A549 (cell line): ENCODE data around the gene LDHAL6B. TPM values are rescaled to one million over a fixed set of nuclear protein-coding genes. Genes with fewer than 3 reads are reported as not detected.
A peak's percentile ranks its signal among the peaks of the same experiment; 100 is the strongest.

ENCODE experiments used
- ATAC-seq, 2 experiments: fragments of 200-7000 bp in 1 of 2; fragments of >200 bp in 1 of 2; cut with Nextera tagmentation in 1 of 2; cut with Tn5 transposase in 1 of 2; 3 replicates each; pipeline versions ENCODE4 v1.8.0 to v1.9.1; 2018 to 2020; ENCODE audit warnings: mild to moderate bottlenecking in 1 of 2, moderate library complexity in 1 of 2
- CTCF ChIA-PET: fragments of 300-600 bp; sonication (Branson Sonifier 250); formaldehyde crosslinking; extraction: SDS; loops from one replicate; lab custom pipeline; 2021; ENCODE audit warnings: antibody characterized with exemption, inconsistent platforms; lab: Yijun Ruan, JAX
- POLR2A ChIA-PET: fragments of 350-600 bp; formaldehyde crosslinking; extraction: SDS; loops from one replicate; lab custom pipeline; 2021; ENCODE audit warnings: antibody characterized with exemption, inconsistent platforms; lab: Yijun Ruan, JAX
- DNase-seq, 2 experiments: peaks; one replicate each; pipeline versions ENCODE4 v3.0.0 to v3.0.0-alpha.2; 2011 to 2016; ENCODE audit warnings: low read depth in 1 of 2, low spot score in 1 of 2
- FAIRE-seq: peaks from 2 replicates; lab custom pipeline; 2011; peaks lifted over from hg19 to GRCh38; lab: Jason Lieb, UNC
- H3K27ac ChIP-seq, 2 experiments: fragments of >200 bp; sonication (Bioruptor Twin); formaldehyde crosslinking; 3 replicates each; pipeline ENCODE4 v1.5.1; 2016 to 2017
- H3K4me1 ChIP-seq: fragments of >200 bp; sonication (Bioruptor Twin); formaldehyde crosslinking; 3 replicates; pipeline ENCODE4 v1.6.1; 2016
- H3K4me2 ChIP-seq: fragments of >200 bp; sonication (Bioruptor Twin); formaldehyde crosslinking; 3 replicates; pipeline ENCODE4 v1.6.1; 2016
- H3K4me3 ChIP-seq: fragments of >200 bp; sonication (Bioruptor Twin); formaldehyde crosslinking; 3 replicates; pipeline ENCODE4 v1.5.1; 2016
- H3K9me3 ChIP-seq: fragments of >200 bp; sonication (Bioruptor Twin); formaldehyde crosslinking; 3 replicates; pipeline ENCODE4 v1.6.1; 2016
- CHD2 ChIP-seq: fragments of 150-350 bp; IDR thresholded peaks from 2 replicates; pipeline ENCODE4 v1.6.1; 2014; ENCODE audit warnings: low read length; ENCODE audit not compliant: partially characterized antibody
- EHF ChIP-seq: fragments of 250-450 bp; sonication (Bioruptor Pico); IDR thresholded peaks from 2 replicates; pipeline ENCODE4 v1.5.0; 2020; ENCODE audit warnings: mild to moderate bottlenecking
- EP300 ChIP-seq, 2 experiments: fragments of >200 bp; sonication (Bioruptor Twin); formaldehyde crosslinking; IDR thresholded peaks; 2 replicates in 1 of 2; 3 replicates in 1 of 2; pipeline ENCODE4 v1.6.1; 2016 to 2017
- FOSB ChIP-seq: fragments of 250-450 bp; sonication (Bioruptor Pico); IDR thresholded peaks from 2 replicates; pipeline ENCODE4 v1.5.0; 2020; ENCODE audit warnings: mild to moderate bottlenecking, moderate library complexity
- GATA3 ChIP-seq: IDR thresholded peaks from 2 replicates; pipeline ENCODE4 v1.6.1; 2012; ENCODE audit warnings: borderline replicate concordance
- HOXA7 ChIP-seq: fragments of 250-450 bp; sonication (Bioruptor Pico); IDR thresholded peaks from 2 replicates; pipeline ENCODE4 v1.5.0; 2020; ENCODE audit warnings: mild to moderate bottlenecking, moderate library complexity
- HOXB5 ChIP-seq: fragments of 250-450 bp; sonication (Bioruptor Pico); IDR thresholded peaks from 2 replicates; pipeline ENCODE4 v1.5.0; 2020; ENCODE audit warnings: mild to moderate bottlenecking, moderate library complexity
- JUNB ChIP-seq: fragments of >200 bp; sonication (Bioruptor Twin); formaldehyde crosslinking; IDR thresholded peaks from 2 replicates; pipeline ENCODE4 v1.6.1; 2016
- MAFK ChIP-seq: fragments of 450-650 bp; IDR thresholded peaks from 2 replicates; pipeline ENCODE4 v1.6.1; 2014; ENCODE audit not compliant: partially characterized antibody
- POLR2AphosphoS2 ChIP-seq: conservative IDR thresholded peaks from 2 replicates; pipeline ENCODE4 v1.6.1; 2012; ENCODE audit warnings: low read length, improper control_type of control experiment, inconsistent platforms
- RAD21 ChIP-seq, 2 experiments: fragments of >200 bp in 1 of 2; sonication (Bioruptor Twin) in 1 of 2; formaldehyde crosslinking in 1 of 2; IDR thresholded peaks in 1 of 2; conservative IDR thresholded peaks in 1 of 2; 2 replicates in 1 of 2; 3 replicates in 1 of 2; pipeline ENCODE4 v1.6.1; 2012 to 2018; ENCODE audit warnings: inconsistent platforms in 1 of 2
- RCOR1 ChIP-seq: fragments of 150-350 bp; IDR thresholded peaks from 2 replicates; pipeline ENCODE4 v1.6.1; 2014; ENCODE audit warnings: antibody characterized with exemption, low read length, low read depth
- SMC3 ChIP-seq: fragments of >200 bp; sonication (Bioruptor Twin); formaldehyde crosslinking; IDR thresholded peaks from 3 replicates; pipeline ENCODE4 v1.6.1; 2018; ENCODE audit warnings: inconsistent platforms
- ZFP36 ChIP-seq: fragments of 450-650 bp; IDR thresholded peaks from 2 replicates; pipeline ENCODE4 v1.6.1; 2014; ENCODE audit warnings: borderline replicate concordance; ENCODE audit not compliant: partially characterized antibody
- WGBS: methylation state at CpG from one replicate; pipeline ENCODE4 v1.1.6; 2017; ENCODE audit errors: missing lambda C conversion rate; 5-methylcytosine and 5-hydroxymethylcytosine counted together
- polyA plus RNA-seq, 4 experiments: library from polyadenylated mRNA; depleted of rRNA in 3 of 4; stranded (reverse); fragments of >200 nt; fragmentation: RNase III in 1 of 4; extraction: RNeasy Plus Mini Kit Qiagen cat#74134 plus additional on column Dnase treatment in 1 of 4; gene quantifications; 2 replicates in 3 of 4; 3 replicates in 1 of 4; pipeline ENCODE4 v1.2.3, GENCODE V29; 2011 to 2017
- TF ChIP-seq, protein P1 (sequence below): fragments of 250-450 bp; sonication (Bioruptor Pico); IDR thresholded peaks from 2 replicates; pipeline ENCODE4 v1.5.0; 2021; ENCODE audit warnings: mild to moderate bottlenecking, moderate library complexity, borderline replicate concordance
- TF ChIP-seq, protein P2 (sequence below): fragments of >200 bp; sonication (Bioruptor Twin); formaldehyde crosslinking; IDR thresholded peaks from 3 replicates; pipeline ENCODE4 v1.5.1; 2016

Gene LDHAL6B
- polyA plus RNA-seq, 2 of the 4 experiments (the other 2 are of a cell fraction), result not detected

DNA sequence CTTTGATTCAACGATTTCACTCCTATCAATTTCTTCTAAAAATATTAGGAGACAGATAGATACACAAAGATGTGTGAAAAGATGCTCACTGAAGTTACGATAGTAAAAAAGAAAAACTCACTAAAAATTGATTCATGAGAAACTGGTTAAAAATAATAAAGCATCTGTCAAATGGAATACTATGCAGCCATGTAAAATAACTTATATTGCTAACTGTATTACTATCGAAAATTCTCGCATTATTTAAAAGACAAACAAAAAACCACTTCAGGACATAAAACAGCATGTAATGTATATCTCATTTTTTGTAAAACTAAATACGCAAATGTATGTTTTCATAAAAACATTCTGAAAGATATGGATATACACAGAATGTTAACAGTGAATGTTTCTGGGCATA lies 33.4 kb upstream of the LDHAL6B start (continued):
- TF ChIP-seq, protein P1, sequence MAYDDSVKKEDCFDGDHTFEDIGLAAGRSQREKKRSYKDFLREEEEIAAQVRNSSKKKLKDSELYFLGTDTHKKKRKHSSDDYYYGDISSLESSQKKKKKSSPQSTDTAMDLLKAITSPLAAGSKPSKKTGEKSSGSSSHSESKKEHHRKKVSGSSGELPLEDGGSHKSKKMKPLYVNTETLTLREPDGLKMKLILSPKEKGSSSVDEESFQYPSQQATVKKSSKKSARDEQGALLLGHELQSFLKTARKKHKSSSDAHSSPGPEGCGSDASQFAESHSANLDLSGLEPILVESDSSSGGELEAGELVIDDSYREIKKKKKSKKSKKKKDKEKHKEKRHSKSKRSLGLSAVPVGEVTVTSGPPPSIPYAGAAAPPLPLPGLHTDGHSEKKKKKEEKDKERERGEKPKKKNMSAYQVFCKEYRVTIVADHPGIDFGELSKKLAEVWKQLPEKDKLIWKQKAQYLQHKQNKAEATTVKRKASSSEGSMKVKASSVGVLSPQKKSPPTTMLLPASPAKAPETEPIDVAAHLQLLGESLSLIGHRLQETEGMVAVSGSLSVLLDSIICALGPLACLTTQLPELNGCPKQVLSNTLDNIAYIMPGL (CRISPR knock-in tag), result no peak
- TF ChIP-seq ZFP36 (no peak), HOXB5 (CRISPR knock-in tag) (no peak), MAFK (no peak), EHF (no peak), HOXA7 (no peak), RCOR1 (no peak)

DNA sequence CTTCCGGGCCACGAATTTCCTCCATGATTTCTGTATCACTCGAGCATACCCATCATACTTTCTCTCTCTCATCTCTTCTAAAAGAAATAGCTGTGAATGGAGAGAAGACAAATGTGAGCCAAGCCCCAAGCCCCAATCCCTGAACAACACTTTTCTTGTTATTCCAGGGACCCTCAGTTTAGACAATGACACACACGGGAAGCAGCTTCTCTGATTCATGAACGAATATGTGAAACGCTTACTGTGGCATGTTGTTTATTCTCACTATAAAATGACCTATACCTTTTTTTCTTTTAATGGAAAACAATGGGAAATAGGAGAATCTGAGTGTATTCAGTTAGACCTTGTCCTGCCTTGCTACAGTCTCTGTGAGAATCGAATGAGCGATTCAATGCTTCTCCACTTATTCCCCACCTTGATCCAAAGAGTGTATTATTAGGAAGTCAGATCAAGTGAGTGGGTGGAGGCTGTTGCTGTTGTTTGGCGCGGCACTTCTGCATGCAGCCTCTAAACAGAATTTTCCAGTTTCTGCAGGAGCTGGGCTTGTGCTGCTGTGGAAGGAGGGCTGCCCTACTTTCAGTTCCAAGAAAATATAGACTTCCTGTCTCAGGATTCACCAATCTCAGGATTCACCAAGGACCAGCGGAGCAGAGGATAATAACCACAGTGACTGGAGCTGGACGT lies 32.4 kb upstream of the LDHAL6B start:
- TF ChIP-seq SMC3 (no peak), JUNB (no peak), EP300 (IDR thresholded peaks at IDR 0.05) (no peak), FOSB (no peak)
- 88% methylated on average over 12 of the region's 12 CpGs for WGBS

DNA sequence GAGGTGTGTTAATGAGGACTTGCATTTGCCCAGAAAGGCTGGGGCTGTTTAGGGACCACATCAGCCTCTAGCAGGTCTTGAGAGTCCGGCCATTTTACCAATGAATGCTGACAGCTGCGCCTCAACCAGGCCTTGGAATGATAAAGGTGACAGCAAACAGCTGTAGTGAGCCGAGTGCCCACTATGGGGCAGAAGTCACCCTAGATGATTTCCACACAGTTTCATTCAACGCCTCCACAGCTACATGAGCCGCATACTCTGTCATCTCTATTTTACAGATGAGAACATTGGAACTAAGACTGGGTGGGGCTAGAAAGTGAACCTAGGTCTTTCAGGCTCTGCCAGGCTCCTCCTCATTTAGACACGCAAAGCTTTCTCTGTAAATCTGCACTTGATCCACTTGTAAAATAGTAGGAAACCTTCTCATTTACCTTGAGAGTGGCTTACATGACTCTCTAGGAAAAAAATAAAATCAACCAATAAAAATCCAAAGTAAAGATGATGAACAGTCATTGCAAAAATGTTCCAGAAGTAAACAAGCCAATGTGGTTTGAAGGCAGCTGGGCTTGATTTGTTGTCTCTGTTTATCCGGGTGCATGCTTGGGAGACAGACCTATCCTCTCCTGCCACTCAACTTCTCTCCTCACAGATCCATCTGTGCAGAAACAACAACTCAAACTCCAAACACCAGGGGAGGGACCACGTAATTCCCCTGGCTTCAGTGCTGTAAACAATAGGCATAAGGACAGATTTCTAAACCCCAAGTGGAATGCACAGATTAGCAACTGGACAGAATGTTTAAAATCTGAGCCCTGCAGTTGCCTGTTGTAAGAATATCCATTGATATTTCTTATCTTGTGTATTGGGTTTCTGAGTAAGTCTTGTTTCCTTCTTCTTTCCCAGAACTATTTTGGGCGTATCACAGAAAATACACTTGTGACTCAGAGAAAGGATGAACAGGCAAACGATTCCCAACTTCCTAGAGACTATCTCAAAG lies 31.5 kb upstream of the LDHAL6B start:
- DNase-seq (peak; percentile 84 to 87), ATAC-seq (peak; percentile 88 to 89), FAIRE-seq (peak; percentile 92)
- WGBS, result 23% methylated on average over 10 of the region's 10 CpGs
- H3K27ac ChIP-seq, result peak overlapping the region; percentile 63 to 74
- H3K4me1 ChIP-seq, result peaks cover 36% of the 10 kb centered on the region
- no peak overlapping the region for H3K4me3 ChIP-seq
- ChIA-PET CTCF (interaction anchor here (0.6 to 2.2 kb wide), 46 partner anchors 9 to 358 kb away, joined by 3 to 28 read pairs (median 4); partner anchors contain the start of genes FAM81A and MYO1E), POLR2A (interaction anchor here (0.6 to 1.1 kb wide), 3 partner anchors 59 to 342 kb away, joined by 3 to 6 read pairs (median 3); partner anchors contain the start of gene MYO1E)
- no peaks in the 10 kb centered on the region for H3K9me3 ChIP-seq
- H3K4me2 ChIP-seq, result peak overlapping the region; percentile 55
- TF ChIP-seq, protein P2, sequence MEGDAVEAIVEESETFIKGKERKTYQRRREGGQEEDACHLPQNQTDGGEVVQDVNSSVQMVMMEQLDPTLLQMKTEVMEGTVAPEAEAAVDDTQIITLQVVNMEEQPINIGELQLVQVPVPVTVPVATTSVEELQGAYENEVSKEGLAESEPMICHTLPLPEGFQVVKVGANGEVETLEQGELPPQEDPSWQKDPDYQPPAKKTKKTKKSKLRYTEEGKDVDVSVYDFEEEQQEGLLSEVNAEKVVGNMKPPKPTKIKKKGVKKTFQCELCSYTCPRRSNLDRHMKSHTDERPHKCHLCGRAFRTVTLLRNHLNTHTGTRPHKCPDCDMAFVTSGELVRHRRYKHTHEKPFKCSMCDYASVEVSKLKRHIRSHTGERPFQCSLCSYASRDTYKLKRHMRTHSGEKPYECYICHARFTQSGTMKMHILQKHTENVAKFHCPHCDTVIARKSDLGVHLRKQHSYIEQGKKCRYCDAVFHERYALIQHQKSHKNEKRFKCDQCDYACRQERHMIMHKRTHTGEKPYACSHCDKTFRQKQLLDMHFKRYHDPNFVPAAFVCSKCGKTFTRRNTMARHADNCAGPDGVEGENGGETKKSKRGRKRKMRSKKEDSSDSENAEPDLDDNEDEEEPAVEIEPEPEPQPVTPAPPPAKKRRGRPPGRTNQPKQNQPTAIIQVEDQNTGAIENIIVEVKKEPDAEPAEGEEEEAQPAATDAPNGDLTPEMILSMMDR, result peak; percentile 82
- peak; percentile 86 for TF ChIP-seq SMC3
- TF ChIP-seq POLR2AphosphoS2, result peak; percentile 75; the same call in 1 of the 2 replicates
- no peak for TF ChIP-seq CHD2
- TF ChIP-seq GATA3, result peak; percentile 19; the same call in 1 of the 2 replicates
- TF ChIP-seq JUNB, result no peak
- TF ChIP-seq RAD21 (conservative IDR thresholded peaks at IDR 0.05 in 1 of 2, IDR thresholded peaks at IDR 0.05 in 1 of 2), result peak; percentile 85 to 86

More for the DNA sequence above, 32.4 kb upstream of the LDHAL6B start:
- Histone ChIP-seq H3K4me2 (peak overlapping the region; percentile 55; the same call in 1 of the 3 replicates), H3K4me3 (no peak overlapping the region), H3K27ac (peak overlapping the region; percentile 63 to 74), H3K4me1 (peaks cover 44% of the 10 kb centered on the region), H3K9me3 (no peaks in the 10 kb centered on the region)
- ChIA-PET CTCF (interaction anchor here (0.6 to 2.2 kb wide), 38 partner anchors 8 to 358 kb away, joined by 3 to 28 read pairs (median 4); partner anchors contain the start of gene MYO1E), POLR2A (interaction anchor here (0.6 to 1.1 kb wide), 3 partner anchors 59 to 342 kb away, joined by 3 to 6 read pairs (median 3); partner anchors contain the start of gene MYO1E)
- DNase-seq (no peak), ATAC-seq (no peak), FAIRE-seq (no peak)
